SK-N-SH (cell line): Measurements from ENCODE around the gene PGD. TPM values are rescaled to one million over a fixed set of nuclear protein-coding genes. Genes with fewer than 3 reads are reported as not detected.

Experiments used
- CTCF ChIA-PET: fragments of 300-600, 350-600 bp; formaldehyde crosslinking; extraction: SDS; loops from one replicate; lab custom pipeline; 2021; lab: Yijun Ruan, JAX
- POLR2A ChIA-PET: fragments of 350-600 bp; sonication (Branson Sonifier 250); formaldehyde crosslinking; extraction: SDS; loops from one replicate; lab custom pipeline; 2020; ENCODE audit warnings: antibody characterized with exemption, inconsistent platforms; lab: Yijun Ruan, JAX
- DNase-seq: peaks from one replicate; pipeline ENCODE4 v3.0.0; 2012
- H2AFZ ChIP-seq: fragments of 200-600 bp; sonication (generic); 2 replicates; pipeline ENCODE4 v1.8.1; 2016; ENCODE audit warnings: antibody characterized with exemption, mild to moderate bottlenecking, low read depth
- H3F3A ChIP-seq: fragments of 200-600 bp; sonication (generic); replicated peaks from 2 replicates; pipeline ENCODE3; 2016; ENCODE audit warnings: antibody characterized with exemption, mild to moderate bottlenecking; ENCODE audit not compliant: insufficient read depth
- H3K27ac ChIP-seq, 2 experiments: fragments of 200-500 bp in 1 of 2; fragments of 200-600 bp in 1 of 2; sonication (Bioruptor generic) in 1 of 2; sonication (generic), shearing (Covaris generic) in 1 of 2; 2 replicates each; pipeline versions ENCODE4 v1.5.1 to v1.6.1; 2014 to 2016; ENCODE audit warnings: low read depth in 2 of 2, inconsistent platforms in 1 of 2, low read length in 1 of 2, mild to moderate bottlenecking in 1 of 2, mixed read lengths in 1 of 2
- H3K27me3 ChIP-seq: fragments of 200-600 bp; sonication (generic), shearing (Covaris generic); 2 replicates; pipeline ENCODE4 v1.6.1; 2016; ENCODE audit warnings: mixed run types; ENCODE audit not compliant: insufficient read depth
- H3K36me3 ChIP-seq, 2 experiments: fragments of 200-500 bp in 1 of 2; fragments of 200-600 bp in 1 of 2; sonication (Bioruptor generic) in 1 of 2; sonication (generic) in 1 of 2; replicated peaks in 1 of 2; 2 replicates each; pipeline versions ENCODE3 to v1.5.1; 2014 to 2016; ENCODE audit warnings: low read length in 1 of 2, mild to moderate bottlenecking in 1 of 2; ENCODE audit not compliant: insufficient read depth in 2 of 2, control insufficient read depth in 1 of 2
- H3K4me1 ChIP-seq, 2 experiments: fragments of 200-500 bp in 1 of 2; fragments of 200-600 bp in 1 of 2; sonication (Bioruptor generic) in 1 of 2; sonication (generic), shearing (Covaris generic) in 1 of 2; 2 replicates each; pipeline versions ENCODE4 v1.5.1 to v1.6.1; 2014 to 2016; ENCODE audit warnings: low read depth in 1 of 2, low read length in 1 of 2, mixed run types in 1 of 2; ENCODE audit not compliant: insufficient read depth in 2 of 2, control insufficient read depth in 1 of 2
- H3K4me2 ChIP-seq: fragments of 200-600 bp; sonication (generic), shearing (Covaris generic); 2 replicates; pipeline ENCODE4 v1.6.1; 2017; ENCODE audit warnings: mixed run types
- H3K4me3 ChIP-seq, 2 experiments: fragments of 200-500 bp in 1 of 2; fragments of 200-600 bp in 1 of 2; sonication (Bioruptor generic) in 1 of 2; sonication (generic), shearing (Covaris generic) in 1 of 2; 2 replicates each; pipeline versions ENCODE4 v1.5.1 to v1.8.1; 2014 to 2016; ENCODE audit warnings: low read depth in 2 of 2, inconsistent platforms in 1 of 2, low read length in 1 of 2, mild to moderate bottlenecking in 1 of 2, mixed read lengths in 1 of 2, moderate library complexity in 1 of 2
- H3K79me2 ChIP-seq: fragments of 200-600 bp; sonication (generic); 2 replicates; pipeline ENCODE4 v1.8.1; 2017; ENCODE audit warnings: mild to moderate bottlenecking; ENCODE audit not compliant: insufficient read depth
- H3K9ac ChIP-seq: fragments of 200-600 bp; sonication (generic); 2 replicates; pipeline ENCODE4 v1.6.1; 2017; ENCODE audit warnings: mixed run types
- H3K9me2 ChIP-seq: fragments of 200-600 bp; sonication (generic); 2 replicates; pipeline ENCODE4 v1.6.1; 2017; ENCODE audit warnings: mixed run types
- H3K9me3 ChIP-seq: fragments of 200-600 bp; sonication (generic); 2 replicates; pipeline ENCODE4 v1.6.1; 2017; ENCODE audit warnings: mixed run types, mild to moderate bottlenecking, moderate library complexity
- H4K20me1 ChIP-seq: fragments of 200-600 bp; sonication (generic); 2 replicates; pipeline ENCODE4 v1.6.1; 2017; ENCODE audit warnings: mild to moderate bottlenecking, mixed run types; ENCODE audit not compliant: insufficient read depth
- ELF1 ChIP-seq: IDR thresholded peaks from 2 replicates; pipeline ENCODE4 v1.4.0; 2012
- EZH2phosphoT487 ChIP-seq: fragments of 200-600 bp; sonication (generic); IDR thresholded peaks from 2 replicates; pipeline ENCODE4 v1.6.1; 2017; ENCODE audit warnings: low read depth, mixed run types, mild to moderate bottlenecking, antibody characterized with exemption, moderate library complexity, borderline replicate concordance
- FOSL2 ChIP-seq: IDR thresholded peaks from 2 replicates; pipeline ENCODE4 v1.4.0; 2012; ENCODE audit warnings: low read depth, mild to moderate bottlenecking, moderate library complexity, borderline replicate concordance
- FOXM1 ChIP-seq: IDR thresholded peaks from 2 replicates; pipeline ENCODE4 v1.4.0; 2012; ENCODE audit warnings: low read depth, mild to moderate bottlenecking
- GABPA ChIP-seq: IDR thresholded peaks from 2 replicates; pipeline ENCODE4 v1.4.0; 2012; ENCODE audit warnings: low read depth, mild to moderate bottlenecking
- JUND ChIP-seq: IDR thresholded peaks from 2 replicates; pipeline ENCODE4 v1.4.0; 2012
- MEF2A ChIP-seq: IDR thresholded peaks from 2 replicates; pipeline ENCODE4 v1.4.0; 2012; ENCODE audit warnings: low read depth, borderline replicate concordance
- NFIC ChIP-seq: IDR thresholded peaks from 2 replicates; pipeline ENCODE4 v1.4.0; 2012; ENCODE audit warnings: borderline replicate concordance
- NRF1 ChIP-seq: IDR thresholded peaks from 2 replicates; pipeline ENCODE4 v1.6.1; 2012; ENCODE audit warnings: low read depth, mild to moderate bottlenecking, low read length
- RCOR1 ChIP-seq: fragments of 150-350 bp; IDR thresholded peaks from 2 replicates; pipeline ENCODE4 v1.6.1; 2017; ENCODE audit warnings: antibody characterized with exemption, low read length
- REST ChIP-seq: IDR thresholded peaks from 2 replicates; pipeline ENCODE4 v1.6.1; 2012; ENCODE audit warnings: mild to moderate bottlenecking, low read depth, low read length, moderate library complexity
- RFX5 ChIP-seq: IDR thresholded peaks from 2 replicates; pipeline ENCODE4 v1.6.1; 2012; ENCODE audit warnings: mild to moderate bottlenecking, improper control_type of control experiment, low read length
- SIN3A ChIP-seq: IDR thresholded peaks from 2 replicates; pipeline ENCODE4 v1.6.1; 2012; ENCODE audit warnings: low read depth, mild to moderate bottlenecking, low read length, moderate library complexity, borderline replicate concordance
- SMC3 ChIP-seq: IDR thresholded peaks from 2 replicates; pipeline ENCODE4 v1.6.1; 2012; ENCODE audit warnings: low read depth, low read length, improper control_type of control experiment
- TAF1 ChIP-seq: IDR thresholded peaks from 2 replicates; pipeline ENCODE4 v1.6.1; 2012; ENCODE audit warnings: low read depth, mild to moderate bottlenecking, low read length, moderate library complexity, borderline replicate concordance
- TCF12 ChIP-seq: IDR thresholded peaks from 2 replicates; pipeline ENCODE4 v1.4.0; 2012
- USF1 ChIP-seq: IDR thresholded peaks from 2 replicates; pipeline ENCODE4 v1.4.0; 2012; ENCODE audit warnings: low read depth, borderline replicate concordance
- YY1 ChIP-seq: IDR thresholded peaks from 2 replicates; pipeline ENCODE4 v1.4.0; 2012; ENCODE audit warnings: low read depth, mild to moderate bottlenecking
- WGBS: methylation state at CpG from one replicate; pipeline ENCODE4 v1.1.6; 2017; ENCODE audit warnings: low lambda C conversion rate; 5-methylcytosine and 5-hydroxymethylcytosine counted together
- polyA plus RNA-seq, 3 experiments: library from polyadenylated mRNA; depleted of rRNA; stranded (reverse); fragments of >200 nt; gene quantifications; 2 replicates each; pipeline ENCODE4 v1.2.3, GENCODE V29; 2012

PGD gene
- polyA plus RNA-seq, 1 of the 3 experiments (the other 2 are of a cell fraction) = 76.2 TPM

- Histone ChIP-seq H3K4me1 (peaks cover 0 to 9% of the 10 kb centered on the region in 2 experiments; a peak in 1 of 4 replicates), H3K79me2 (no peaks in the 10 kb centered on the region), H3K36me3 (peaks cover 0 to 5% of the 10 kb centered on the region in 2 experiments), H3K4me3 (no peak overlapping the region), H3F3A (peaks cover 13% of the 10 kb centered on the region), H3K9me2 (no peaks in the 10 kb centered on the region), H4K20me1 (no peaks in the 10 kb centered on the region), H3K9me3 (no peaks in the 10 kb centered on the region), H3K9ac (no peak overlapping the region), H2AFZ (no peak overlapping the region), H3K27me3 (no peaks in the 10 kb centered on the region), H3K27ac (no peak overlapping the region), H3K4me2 (no peak overlapping the region)
- TF ChIP-seq JUND (no peak), TAF1 (no peak), GABPA (no peak), FOSL2 (no peak), SIN3A (no peak), RFX5 (no peak), SMC3 (no peak), MEF2A (no peak), RCOR1 (no peak), NFIC (no peak)
- no peak for DNase-seq
- WGBS = 93% methylated on average over 6 of the region's 6 CpGs
- CTCF ChIA-PET = no interaction called here
- POLR2A ChIA-PET = interaction anchor here (0.5 kb wide), 1 partner anchor 12 kb away, joined by 3 read pairs; no protein-coding TSS in a partner anchor
These were observed 9.4 kb upstream of the PGD start for GRCh38 chr1:10389271-10389973.

- no peak overlapping the region for H2AFZ ChIP-seq
- H3K4me1 ChIP-seq = peaks cover 8 to 12% of the 10 kb centered on the region in 2 experiments; a peak in 3 of 4 replicates
- peaks cover 8% of the 10 kb centered on the region for H3F3A ChIP-seq
- H3K4me2 ChIP-seq = no peak overlapping the region
- H3K27ac ChIP-seq = no peak overlapping the region
- H3K9me3 ChIP-seq = no peaks in the 10 kb centered on the region
- POLR2A ChIA-PET = no interaction called here
- no peaks in the 10 kb centered on the region for H3K9me2 ChIP-seq
- TF ChIP-seq RFX5 (no peak), USF1 (no peak), SMC3 (no peak), ELF1 (no peak), NRF1 (no peak), YY1 (no peak), EZH2phosphoT487 (no peak), FOXM1 (no peak), JUND (no peak), SIN3A (no peak), REST (no peak), TCF12 (no peak)
- TF ChIP-seq, all 33 proteins: peak for 0
- WGBS = 90% methylated on average over 3 of the region's 3 CpGs
- Histone ChIP-seq H3K4me3 (no peak overlapping the region), H3K9ac (no peak overlapping the region), H3K27me3 (no peaks in the 10 kb centered on the region), H3K79me2 (peaks cover 27% of the 10 kb centered on the region), H4K20me1 (peaks cover 6% of the 10 kb centered on the region; the same call in 1 of the 2 replicates), H3K36me3 (peaks cover 0 to 13% of the 10 kb centered on the region in 2 experiments)
- CTCF ChIA-PET = interaction anchor here (1.4 kb wide), 1 partner anchor 11 kb away, joined by 4 read pairs; no protein-coding TSS in a partner anchor
- no peak for DNase-seq
These were observed 2.0 kb upstream of the PGD start for GRCh38 chr1:10396870-10397269.
